ENCODE measurements around the gene ERICH6B. TPM values are rescaled to one million over a fixed set of nuclear protein-coding genes. Genes with fewer than 3 reads are reported as not detected.

The ERICH6B gene
- polyA plus RNA-seq, 3 donors = not detected

DNA sequence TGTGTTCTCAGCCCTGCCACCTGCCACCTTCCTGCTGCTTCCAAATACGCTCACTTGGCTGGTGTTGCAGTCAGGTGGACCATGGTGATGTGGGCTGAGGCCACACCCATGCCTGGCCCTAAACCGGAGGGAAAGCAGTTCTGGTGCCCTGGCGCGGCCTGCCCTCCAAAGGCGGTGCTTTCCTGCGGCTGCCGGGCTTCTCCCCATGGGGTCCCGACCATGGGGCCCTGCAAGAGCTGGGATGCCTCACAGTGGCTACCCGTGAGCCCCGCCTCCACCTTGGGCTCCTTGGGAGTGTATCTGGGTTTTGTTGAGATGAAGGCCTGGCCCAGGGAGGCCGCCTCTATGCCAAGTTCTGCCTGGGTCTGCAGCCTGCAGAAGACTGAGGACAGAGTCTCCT, 73.7 kb downstream of the ERICH6B start:
- no peak for DNase-seq
- TF ChIP-seq, protein P1, sequence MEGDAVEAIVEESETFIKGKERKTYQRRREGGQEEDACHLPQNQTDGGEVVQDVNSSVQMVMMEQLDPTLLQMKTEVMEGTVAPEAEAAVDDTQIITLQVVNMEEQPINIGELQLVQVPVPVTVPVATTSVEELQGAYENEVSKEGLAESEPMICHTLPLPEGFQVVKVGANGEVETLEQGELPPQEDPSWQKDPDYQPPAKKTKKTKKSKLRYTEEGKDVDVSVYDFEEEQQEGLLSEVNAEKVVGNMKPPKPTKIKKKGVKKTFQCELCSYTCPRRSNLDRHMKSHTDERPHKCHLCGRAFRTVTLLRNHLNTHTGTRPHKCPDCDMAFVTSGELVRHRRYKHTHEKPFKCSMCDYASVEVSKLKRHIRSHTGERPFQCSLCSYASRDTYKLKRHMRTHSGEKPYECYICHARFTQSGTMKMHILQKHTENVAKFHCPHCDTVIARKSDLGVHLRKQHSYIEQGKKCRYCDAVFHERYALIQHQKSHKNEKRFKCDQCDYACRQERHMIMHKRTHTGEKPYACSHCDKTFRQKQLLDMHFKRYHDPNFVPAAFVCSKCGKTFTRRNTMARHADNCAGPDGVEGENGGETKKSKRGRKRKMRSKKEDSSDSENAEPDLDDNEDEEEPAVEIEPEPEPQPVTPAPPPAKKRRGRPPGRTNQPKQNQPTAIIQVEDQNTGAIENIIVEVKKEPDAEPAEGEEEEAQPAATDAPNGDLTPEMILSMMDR (IDR thresholded peaks at IDR 0.05) = no peak
- H3K9ac ChIP-seq (ENCODE audit: insufficient read depth, low read length, poor library complexity, severe bottlenecking) = no peak overlapping the region
- WGBS (ENCODE audit: insufficient coverage) = 97% methylated on average over 9 of the region's 11 CpGs
- H3K9me3 Mint-ChIP-seq = peaks cover 0 to 2% (median 0%) of the 10 kb centered on the region in 7 donors
- H3K4me3 ChIP-seq (replicated peaks in 1 of 3; ENCODE audit: low read depth in 2 of 3, low read length in 3 of 3) = no peak overlapping the region
- H3K27ac ChIP-seq (ENCODE audit: low read depth in 1 of 2, low read length in 2 of 2) = no peak overlapping the region
- intact Hi-C loops (cut with micrococcal nuclease) = no loop called here
- no peaks in the 10 kb centered on the region for H3K4me1 Mint-ChIP-seq
- no peak overlapping the region for H3K27ac Mint-ChIP-seq
- no peak overlapping the region for H3K4me3 Mint-ChIP-seq
- peaks cover 6 to 14% of the 10 kb centered on the region in 2 donors for H3K36me3 Mint-ChIP-seq
- no peaks in the 10 kb centered on the region for H3K4me1 ChIP-seq (ENCODE audit: control insufficient read depth in 1 of 2, insufficient read depth in 2 of 2, low read length in 2 of 2)
- peaks cover 2 to 10% of the 10 kb centered on the region in 2 donors for H3K36me3 ChIP-seq (replicated peaks in 1 of 2; ENCODE audit: control insufficient read depth in 1 of 2, insufficient read depth in 2 of 2, low read length in 2 of 2)
- no peak overlapping the region for H3K4me2 ChIP-seq (replicated peaks; ENCODE audit: extremely low read depth, low read length, poor library complexity, severe bottlenecking)
- H3K27me3 ChIP-seq (ENCODE audit: control insufficient read depth in 2 of 2, insufficient read depth in 2 of 2, low read length in 2 of 2) = no peaks in the 10 kb centered on the region
- no peaks in the 10 kb centered on the region for H3K79me2 ChIP-seq (ENCODE audit: insufficient read depth, low read length)
- H4K20me1 ChIP-seq (ENCODE audit: insufficient read depth, low read length) = no peaks in the 10 kb centered on the region
- no peaks in the 10 kb centered on the region for H3K9me3 ChIP-seq (replicated peaks in 1 of 2; ENCODE audit: control insufficient read depth in 1 of 2, insufficient read depth in 1 of 2, low read length in 2 of 2)
- no peak overlapping the region for H2AFZ ChIP-seq (ENCODE audit: insufficient read depth, low read depth, low read length, poor library complexity, severe bottlenecking)
- H3K27me3 Mint-ChIP-seq (ENCODE audit: low read depth in 3 of 3) = peaks cover 0 to 5% (median 2%) of the 10 kb centered on the region in 3 donors

DNA sequence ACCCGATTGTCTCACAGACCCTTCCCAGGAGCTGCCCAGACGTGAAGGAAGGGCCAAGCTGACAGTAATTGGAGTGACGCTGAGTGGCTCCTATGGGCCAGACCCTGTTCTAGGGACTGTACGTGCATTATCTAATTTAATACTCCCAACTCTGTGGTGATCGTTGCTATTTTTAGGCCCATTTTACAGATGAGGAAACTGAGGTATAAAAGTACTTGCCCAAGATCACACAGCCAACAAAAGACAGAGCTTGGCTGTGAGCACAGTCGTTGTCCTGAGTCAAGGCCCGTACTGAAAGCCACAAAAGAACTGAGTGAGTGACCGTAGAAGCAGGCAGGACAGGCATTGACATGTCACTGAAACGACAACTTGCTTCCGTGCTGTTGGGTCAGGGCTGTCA, 74.7 kb downstream of the ERICH6B start:
- H3K4me1 ChIP-seq (ENCODE audit: control insufficient read depth in 1 of 2, insufficient read depth in 2 of 2, low read length in 2 of 2) = no peaks in the 10 kb centered on the region
- H3K4me1 Mint-ChIP-seq = no peaks in the 10 kb centered on the region
- peaks cover 12 to 17% of the 10 kb centered on the region in 2 donors for H3K36me3 Mint-ChIP-seq

More for the DNA sequence above, 74.7 kb downstream of the ERICH6B start:
- TF ChIP-seq, protein P1 (IDR thresholded peaks at IDR 0.05) = no peak
- no peaks in the 10 kb centered on the region for H4K20me1 ChIP-seq (ENCODE audit: insufficient read depth, low read length)
- H3K9me3 Mint-ChIP-seq = peaks cover 0 to 2% (median 0%) of the 10 kb centered on the region in 7 donors
- 98% methylated on average over 8 of the region's 10 CpGs for WGBS (ENCODE audit: insufficient coverage)
- no peak overlapping the region for H3K4me3 ChIP-seq (replicated peaks in 1 of 3; ENCODE audit: low read depth in 2 of 3, low read length in 3 of 3)
- no peaks in the 10 kb centered on the region for H3K9me3 ChIP-seq (replicated peaks in 1 of 2; ENCODE audit: control insufficient read depth in 1 of 2, insufficient read depth in 1 of 2, low read length in 2 of 2)
- peaks cover 0 to 5% (median under 1%) of the 10 kb centered on the region in 3 donors for H3K27me3 Mint-ChIP-seq (ENCODE audit: low read depth in 3 of 3)
- H3K27me3 ChIP-seq (ENCODE audit: control insufficient read depth in 2 of 2, insufficient read depth in 2 of 2, low read length in 2 of 2) = no peaks in the 10 kb centered on the region
- H3K79me2 ChIP-seq (ENCODE audit: insufficient read depth, low read length) = no peaks in the 10 kb centered on the region
- intact Hi-C loops (cut with micrococcal nuclease) = no loop called here
- no peak overlapping the region for H3K27ac ChIP-seq (ENCODE audit: low read depth in 1 of 2, low read length in 2 of 2)
- H3K4me2 ChIP-seq (replicated peaks; ENCODE audit: extremely low read depth, low read length, poor library complexity, severe bottlenecking) = no peak overlapping the region
- no peak overlapping the region for H3K4me3 Mint-ChIP-seq
- no peak overlapping the region for H2AFZ ChIP-seq (ENCODE audit: insufficient read depth, low read depth, low read length, poor library complexity, severe bottlenecking)
- H3K27ac Mint-ChIP-seq = no peak overlapping the region
- no peak overlapping the region for H3K9ac ChIP-seq (ENCODE audit: insufficient read depth, low read length, poor library complexity, severe bottlenecking)
- peaks cover 5 to 19% of the 10 kb centered on the region in 2 donors for H3K36me3 ChIP-seq (replicated peaks in 1 of 2; ENCODE audit: control insufficient read depth in 1 of 2, insufficient read depth in 2 of 2, low read length in 2 of 2)
- DNase-seq = no peak
